GM18867 (cell line): ENCODE measurements around the gene BEST4.
A peak's percentile ranks its signal among the peaks of the same experiment; 100 is the strongest.
"Not testable (repeated sequence)": the region's sequence is repeated elsewhere in the genome, so short reads cannot be mapped to it uniquely, and the experiment has no call there.

Experiments
- ATAC-seq: cut with Tn5 transposase; IDR thresholded peaks from one replicate; pipeline ENCODE4 v1.9.1; 2021; ENCODE audit warnings: mild to moderate bottlenecking, moderate library complexity; ENCODE audit not compliant: unreplicated experiment

Gene BEST4

DNA sequence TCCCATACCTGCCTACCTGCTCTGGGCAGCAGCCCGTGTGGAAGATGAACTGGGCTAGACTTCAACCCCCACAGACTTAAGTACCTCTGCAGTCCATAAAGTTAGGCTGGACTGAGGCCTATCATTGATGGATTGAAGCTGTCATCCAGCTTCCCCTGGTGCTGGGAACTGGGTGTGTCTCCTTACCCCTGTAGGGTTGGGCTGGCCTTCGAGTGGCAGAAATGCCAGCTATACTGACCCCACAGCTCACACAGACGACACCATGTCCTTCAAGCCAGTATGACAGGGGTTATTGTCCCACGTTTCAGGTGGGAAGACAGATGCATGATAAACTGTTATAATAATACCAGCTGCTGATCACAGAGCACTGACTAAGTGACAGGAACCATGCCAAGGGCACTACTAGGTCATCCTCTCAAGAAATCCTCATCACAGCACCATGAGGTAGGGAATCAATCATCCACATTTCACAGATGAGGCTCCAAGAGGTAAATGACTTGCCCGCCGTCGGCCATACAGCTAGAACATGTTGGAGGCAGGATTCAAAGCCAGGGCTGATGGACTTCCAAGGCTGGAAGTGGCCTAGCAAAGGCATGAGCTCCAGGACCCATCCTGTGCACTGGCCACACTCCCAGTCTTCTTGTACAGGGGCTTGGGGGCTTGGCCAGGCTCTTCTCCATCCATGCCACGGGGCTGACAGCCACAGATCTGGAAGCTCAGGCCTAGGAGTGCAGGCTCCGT lies at the start of gene BEST4:
BEST4 (minus strand) TSS at position 51 of the 741 bp plus-strand sequence. CDS start 465 bp downstream, outside the sequence.
- no peak for ATAC-seq

DNA sequence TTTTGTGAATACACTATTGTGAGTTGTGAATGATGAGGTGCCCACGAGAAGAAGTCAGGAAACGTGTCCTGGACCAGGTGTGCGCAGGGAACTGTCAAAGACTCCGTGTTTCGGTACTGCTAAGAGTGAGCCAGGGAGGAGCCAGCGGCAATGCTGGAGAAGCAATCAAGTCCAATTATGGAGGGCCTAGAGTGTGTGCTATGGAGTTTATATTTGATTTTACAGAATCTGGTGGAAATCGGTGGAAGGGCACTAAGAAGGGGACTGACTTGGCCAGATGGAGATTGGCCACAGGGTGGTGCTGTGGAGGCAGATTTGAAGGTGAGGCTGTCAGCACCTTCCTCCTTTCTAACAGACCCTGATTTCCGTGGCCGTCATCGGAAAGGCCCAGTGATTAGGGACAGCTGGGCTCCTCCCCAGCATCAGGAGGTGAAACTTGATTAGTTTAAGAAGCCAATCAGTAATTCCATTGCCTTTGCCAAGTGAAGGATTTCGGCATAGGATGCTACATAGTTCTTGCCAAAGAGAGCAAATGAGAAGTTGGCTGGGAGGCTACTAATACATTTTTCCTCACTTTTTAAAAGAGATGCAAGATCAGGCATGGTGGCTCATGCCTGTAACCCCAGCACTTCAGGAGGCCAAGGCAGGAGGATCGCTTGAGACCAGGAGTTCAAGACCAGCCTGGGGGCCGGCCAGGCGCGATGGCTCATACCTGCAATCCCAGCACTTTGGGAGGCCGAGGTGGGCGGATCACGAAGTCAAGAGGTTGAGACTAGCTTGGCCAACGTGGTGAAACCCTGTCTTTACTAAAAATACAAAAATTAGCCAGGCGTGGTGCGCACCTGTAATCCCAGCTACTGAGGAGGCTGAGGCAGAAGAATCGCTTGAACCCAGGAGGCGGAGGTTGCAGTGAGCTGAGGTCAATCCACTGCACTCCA lies 48.0 kb upstream of the BEST4 start:
- ATAC-seq = peak; percentile 54

DNA sequence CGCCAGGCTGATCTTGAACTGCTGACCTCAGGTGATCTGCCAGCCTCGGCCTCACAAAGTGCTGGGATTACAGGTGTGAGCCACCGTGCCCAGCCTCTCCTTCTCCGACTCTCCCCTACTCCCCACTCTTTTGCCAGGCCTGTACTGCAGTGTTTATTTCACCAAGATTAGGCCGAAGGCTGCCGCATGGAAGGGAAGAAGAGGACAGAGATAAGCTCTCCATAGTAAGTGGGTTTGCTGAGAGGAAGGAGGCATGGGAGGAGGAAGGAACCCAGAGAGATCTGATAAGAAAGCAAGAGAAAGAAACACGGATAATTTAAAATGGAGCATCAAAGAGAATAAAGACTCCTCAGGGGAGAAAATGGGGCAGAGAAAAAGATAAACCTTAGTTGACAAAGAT lies 46.4 kb upstream of the BEST4 start:
- ATAC-seq = no peak

GRCh38 chr1:44832056-44832705 lies 44.2 kb upstream of the BEST4 start:
- ATAC-seq = no peak

DNA sequence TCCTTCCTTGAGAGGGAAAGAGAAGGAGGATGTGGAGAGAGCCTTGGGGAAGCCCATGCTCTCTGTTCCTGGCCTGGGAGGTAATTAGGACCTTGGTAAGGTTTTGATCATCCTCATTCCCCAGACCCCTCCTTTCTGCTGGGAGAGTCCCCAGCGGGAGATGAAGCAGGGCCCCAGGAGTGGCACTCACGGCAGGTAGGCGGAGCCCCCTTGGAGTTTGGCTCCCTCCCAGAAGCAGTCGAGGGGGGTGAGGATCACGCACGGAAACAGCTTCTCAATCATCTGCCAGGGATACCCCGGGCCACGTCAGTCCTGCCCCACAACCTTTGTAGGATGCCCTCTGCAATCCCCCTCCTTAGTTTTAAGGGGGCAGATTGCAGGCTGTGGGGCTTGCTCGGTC lies 43.5 kb upstream of the BEST4 start:
- no peak for ATAC-seq

GRCh38 chr1:44830900-44831304 lies 42.9 kb upstream of the BEST4 start:
- no peak for ATAC-seq

DNA sequence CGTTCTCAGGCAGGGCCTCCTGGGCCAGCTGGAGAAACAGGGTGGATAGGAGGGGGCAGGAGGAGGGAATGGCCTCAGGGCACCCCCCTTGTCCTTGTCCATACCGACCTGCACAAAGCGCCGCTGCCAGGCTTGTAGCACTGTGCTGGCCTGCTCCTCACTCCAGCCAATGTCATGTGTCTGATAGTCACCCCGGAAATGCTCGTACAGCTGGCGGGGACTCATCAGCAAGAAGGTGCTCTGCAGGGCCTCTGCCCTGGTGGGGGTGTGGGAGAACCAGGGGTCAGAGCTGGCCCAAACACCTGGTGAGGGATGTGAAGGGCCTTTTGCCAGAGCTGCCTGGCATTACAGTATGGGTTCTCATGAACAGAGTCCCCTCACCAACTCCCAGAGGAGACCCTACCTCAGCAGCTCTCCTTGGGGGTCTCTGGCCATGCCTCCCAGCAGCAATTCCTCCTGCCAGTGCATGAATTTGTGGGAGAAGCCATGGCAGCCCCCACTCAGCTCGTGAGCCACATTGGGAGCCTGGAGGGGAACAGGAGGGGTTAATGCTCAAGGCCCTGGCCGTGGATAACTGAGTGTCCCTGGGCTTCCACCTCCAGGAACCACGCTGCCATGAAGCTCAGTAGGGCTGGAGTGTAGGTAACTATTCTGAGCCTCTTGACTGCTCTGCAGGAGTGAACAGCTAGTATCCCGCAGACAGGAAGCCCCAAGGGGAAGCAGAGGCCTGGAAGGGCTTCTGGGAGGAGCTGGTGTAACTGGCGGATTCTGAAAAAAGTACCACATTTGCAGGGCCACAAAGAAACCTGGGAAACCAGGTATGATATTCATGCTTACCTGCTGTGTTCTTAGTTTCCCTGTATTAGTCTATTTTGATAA lies 41.8 kb upstream of the BEST4 start:
- no peak for ATAC-seq

DNA sequence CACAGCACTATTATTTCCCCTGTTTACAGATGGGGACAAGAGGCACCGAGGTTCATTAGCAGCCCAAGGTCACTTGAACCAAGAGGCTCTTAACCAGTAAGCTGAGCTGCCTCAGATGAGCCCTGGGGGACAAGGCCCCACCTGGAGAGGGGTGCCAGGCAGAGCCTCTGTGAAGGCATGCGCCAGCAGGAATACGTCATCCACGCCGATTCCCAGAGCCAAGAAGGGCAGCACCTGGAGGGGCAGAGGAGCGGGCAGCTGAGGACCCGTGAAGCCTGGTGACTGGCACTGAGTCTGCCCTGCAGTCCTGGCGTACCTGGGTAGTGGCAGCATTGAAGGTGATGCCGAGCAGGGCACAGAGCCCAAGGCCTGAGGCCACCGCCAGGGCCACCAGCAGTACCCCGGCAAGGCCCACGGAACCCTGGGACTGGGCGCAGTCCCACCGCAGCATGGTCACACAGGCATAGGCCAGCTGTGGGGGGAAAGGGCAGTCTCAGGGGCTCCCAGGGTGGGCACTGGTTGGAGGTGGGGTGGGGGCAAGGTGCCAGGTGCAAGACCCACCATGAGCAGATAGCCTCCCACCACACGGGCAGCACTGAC lies 41.0 kb upstream of the BEST4 start:
- no peak for ATAC-seq

- no peak for ATAC-seq
Observed at GRCh38 chr1:44828003-44828651, 40.2 kb upstream of the BEST4 start.

DNA sequence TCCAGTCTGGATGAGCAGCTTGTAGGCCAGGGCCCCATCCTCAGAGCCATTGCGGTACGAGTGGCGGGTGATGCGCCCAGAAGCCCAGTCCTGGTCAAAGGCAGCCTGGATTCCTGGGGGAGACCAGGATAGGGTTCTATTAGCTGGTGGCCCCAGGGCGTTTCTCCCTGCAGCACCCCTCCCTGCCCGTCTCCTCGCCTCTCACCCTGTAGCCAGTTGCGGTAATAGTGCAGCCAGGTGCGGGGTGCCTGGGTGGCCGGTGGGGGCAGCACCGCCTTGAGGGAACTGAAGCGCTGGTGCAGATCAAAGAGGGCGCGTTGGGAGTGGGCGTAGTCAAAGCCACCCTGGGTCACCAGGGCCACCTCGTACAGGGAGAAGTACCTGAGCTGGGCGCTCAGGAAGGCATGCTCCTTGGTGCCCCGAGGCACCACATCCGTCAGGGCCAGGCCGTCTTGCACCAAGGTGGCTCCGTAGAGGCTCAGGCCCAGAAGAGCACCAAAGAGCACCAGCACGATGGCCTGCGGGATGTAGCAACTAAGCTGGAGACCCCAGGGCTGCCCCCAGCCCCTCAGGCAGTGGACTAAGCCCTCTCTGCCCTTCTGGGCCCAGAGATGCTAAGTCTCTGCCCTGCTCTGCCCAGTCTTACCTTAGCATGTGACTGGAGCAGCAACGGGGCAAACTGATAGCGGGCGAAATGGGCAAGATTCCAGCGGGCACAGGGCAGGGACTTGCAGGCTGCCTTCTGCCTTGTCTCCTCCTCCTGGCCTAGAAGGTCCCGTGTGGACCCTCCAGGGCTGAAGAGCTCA lies 39.4 kb upstream of the BEST4 start:
- no peak for ATAC-seq

DNA sequence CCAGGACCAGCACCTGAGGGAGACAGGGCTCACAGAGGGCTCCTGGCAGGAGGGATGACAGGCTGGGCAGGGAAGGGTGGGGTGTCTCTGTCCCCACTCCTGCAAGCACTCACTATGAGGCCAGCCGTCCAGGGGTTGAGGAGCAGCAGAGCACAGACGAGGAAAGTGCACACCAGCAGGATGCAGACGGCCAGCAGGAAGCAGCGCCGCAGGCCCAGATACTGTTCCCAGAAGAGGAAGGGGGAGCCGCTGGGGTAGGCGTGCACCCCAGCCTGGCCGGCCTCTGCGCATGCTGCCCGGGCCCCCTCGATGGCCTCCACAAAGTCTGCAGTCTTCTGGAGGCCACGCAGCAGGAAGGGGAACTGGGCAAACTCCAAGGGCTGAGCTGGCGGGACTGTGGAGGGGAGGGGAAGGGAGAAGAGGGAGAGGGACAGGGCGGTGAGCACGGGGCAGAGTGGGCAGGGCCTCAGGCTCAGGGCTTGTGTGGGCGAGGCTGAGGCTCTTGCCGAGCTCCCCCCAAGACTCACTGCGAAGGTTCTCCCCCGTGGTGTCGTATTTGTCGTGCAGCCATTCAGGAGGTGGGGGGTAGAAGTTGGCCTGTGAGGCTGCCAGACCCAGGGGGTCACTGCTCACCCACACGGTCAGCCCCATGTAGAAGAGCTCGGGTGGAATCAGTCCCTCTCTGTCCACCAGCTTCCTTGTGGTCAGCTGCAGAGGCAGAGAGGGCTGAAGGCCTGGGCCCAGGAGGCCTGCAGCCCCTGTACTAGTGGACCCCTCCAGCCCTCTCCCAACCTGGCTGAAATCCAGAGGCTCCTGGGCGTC lies 38.6 kb upstream of the BEST4 start:
- no peak for ATAC-seq

- not testable (repeated sequence) for ATAC-seq
Observed at GRCh38 chr1:44824392-44824791, 36.4 kb upstream of the BEST4 start.

DNA sequence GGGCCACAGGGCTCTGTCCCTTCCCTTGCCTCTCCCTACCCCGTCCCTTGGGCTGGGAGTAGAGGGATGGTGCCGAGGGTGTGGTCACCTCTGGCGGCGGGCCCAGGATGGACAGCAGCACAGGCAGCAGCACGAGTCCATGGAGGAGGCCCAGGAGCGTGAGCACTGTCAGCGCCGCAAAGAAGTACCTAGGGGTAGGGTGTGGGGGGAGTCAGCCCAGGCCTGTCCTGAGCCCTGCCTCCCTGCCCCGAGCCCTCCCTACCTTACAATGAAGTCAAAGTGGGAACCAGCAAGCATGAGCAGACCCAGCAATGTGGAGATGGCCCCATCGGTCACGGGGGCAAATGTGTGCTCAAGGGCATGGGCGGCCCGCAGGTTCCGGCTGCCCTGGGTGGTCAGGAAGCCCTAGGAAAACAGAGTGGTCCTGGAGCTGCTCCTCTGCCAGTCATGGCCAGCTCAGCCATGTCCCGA lies 35.0 kb upstream of the BEST4 start:
- no peak for ATAC-seq

DNA sequence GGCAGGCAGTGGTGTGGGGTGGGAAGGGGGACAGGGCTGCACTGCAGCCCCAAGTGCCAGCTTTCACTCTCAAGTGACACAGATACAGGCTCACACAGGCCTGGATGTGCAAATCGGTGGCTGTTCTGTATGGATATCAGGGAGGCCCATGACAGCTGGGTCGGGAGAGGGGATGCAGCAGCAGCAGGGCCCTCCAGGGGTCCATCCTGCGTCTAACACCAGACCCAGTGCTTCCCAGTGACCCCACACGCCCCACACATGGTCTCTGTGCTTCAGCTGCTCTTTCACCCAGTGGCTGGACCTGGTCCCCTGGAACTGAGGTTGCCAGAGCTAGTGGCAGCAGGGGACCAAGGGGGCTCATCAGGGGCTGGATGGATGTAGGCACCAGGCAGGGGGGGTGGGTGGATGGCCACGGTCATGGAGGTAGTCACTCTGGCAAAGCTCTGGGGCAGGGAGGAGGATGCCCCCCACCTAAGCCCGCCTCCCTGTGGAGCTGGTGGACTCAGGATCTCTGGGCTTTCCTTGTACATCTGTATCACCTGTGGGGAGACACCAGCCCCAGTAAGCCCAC lies 34.2 kb upstream of the BEST4 start:
- no peak for ATAC-seq

DNA sequence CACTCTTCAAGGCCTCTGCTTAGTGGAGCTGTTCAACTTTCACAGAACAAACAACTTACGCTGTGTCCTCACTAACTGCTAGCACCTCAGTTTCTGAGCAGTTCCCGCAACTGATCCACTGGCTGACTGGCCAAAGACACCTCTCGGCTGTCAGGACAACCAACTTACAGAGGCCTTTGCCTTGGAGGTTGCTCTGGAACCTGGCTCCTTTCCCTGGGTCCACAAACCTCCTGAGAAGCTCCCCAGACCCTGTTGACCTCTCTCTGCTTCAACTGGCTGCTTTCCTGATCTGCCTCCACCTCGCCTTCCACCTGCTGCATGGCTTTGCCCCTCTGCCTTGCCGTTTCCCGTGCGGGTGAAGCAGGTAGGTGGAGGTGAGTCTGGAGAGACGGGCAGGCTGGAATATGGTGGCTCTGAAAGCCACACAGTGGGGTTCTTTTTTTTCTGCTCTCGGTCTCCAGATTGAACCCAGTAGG lies 33.3 kb upstream of the BEST4 start:
- no peak for ATAC-seq

DNA sequence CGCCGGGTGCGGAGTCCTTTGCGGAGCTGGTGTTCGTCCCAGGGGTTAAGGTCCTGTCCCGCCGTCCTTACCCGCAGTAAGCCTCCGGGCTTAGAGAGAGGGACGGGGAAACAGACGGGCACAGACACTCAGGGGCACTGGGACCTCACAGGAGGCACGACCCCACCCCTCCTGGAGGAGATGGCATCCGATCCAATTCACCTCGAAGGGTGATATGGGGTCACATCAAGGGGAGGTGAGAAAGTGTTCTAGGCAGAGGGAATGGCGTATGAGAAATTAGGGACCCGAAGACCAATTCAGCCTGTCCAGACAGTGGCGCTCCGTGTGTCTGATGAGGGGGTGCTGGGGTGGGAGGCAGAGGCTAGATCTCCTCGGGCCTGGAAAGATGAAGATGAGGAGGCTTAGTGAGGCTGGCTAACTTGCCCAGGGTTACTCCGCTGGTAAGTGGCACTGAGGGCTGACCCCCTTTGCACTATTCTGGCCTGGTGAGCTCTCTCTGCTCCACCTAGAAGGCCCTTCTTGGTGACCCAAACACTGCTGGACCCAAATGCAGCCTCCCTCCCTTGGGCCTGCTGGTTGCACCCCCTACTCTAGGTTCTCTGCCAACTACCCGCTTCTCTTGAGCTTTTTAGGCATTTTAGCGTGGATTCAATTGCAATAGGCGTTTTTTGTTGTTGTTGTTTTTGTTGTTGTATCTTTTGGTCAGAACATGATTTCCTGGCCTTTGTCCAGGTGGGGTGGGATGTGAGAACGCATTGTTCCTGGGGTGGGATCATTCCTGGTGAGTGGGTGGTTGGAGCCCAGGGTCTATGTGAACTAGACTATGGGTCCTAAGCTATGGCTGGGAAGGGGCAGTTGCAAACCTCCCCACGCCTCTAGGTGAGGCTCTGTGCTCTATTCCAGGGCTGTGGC lies 32.6 kb upstream of the BEST4 start:
- no peak for ATAC-seq
